Esophagus squamous epithelium (tissue), 5 donors: Measurements from ENCODE around the gene ELAVL2. TPM values are rescaled to one million over a fixed set of nuclear protein-coding genes. Genes with fewer than 3 reads are reported as not detected.

ENCODE experiments used
- DNase-seq: peaks from one replicate; lab custom pipeline; 2025; lab: John Stamatoyannopoulos, UW
- H3K27ac ChIP-seq, 4 donors: fragments of 200-600 bp; sonication (generic); one replicate each; pipeline ENCODE4 v1.5.1; 2016 to 2019; ENCODE audit warnings: mild to moderate bottlenecking in 1 of 4
- H3K27me3 ChIP-seq, 4 donors: fragments of 200-600 bp; sonication (generic); 1 replicate in 3 of 4; 2 replicates in 1 of 4; pipeline versions ENCODE4 v1.5.1 to v1.6.0; 2017 to 2021; ENCODE audit warnings: antibody characterized with exemption in 1 of 4
- H3K36me3 ChIP-seq, 3 donors: fragments of 200-600 bp; sonication (generic); one replicate each; pipeline ENCODE4 v1.5.1; 2016 to 2019
- H3K4me1 ChIP-seq, 3 donors: fragments of 200-600 bp; sonication (generic); one replicate each; pipeline ENCODE4 v1.5.1; 2017 to 2019
- H3K4me3 ChIP-seq, 4 donors: fragments of 200-600 bp; sonication (generic); 1 replicate in 3 of 4; 2 replicates in 1 of 4; pipeline ENCODE4 v1.5.1; 2016 to 2019; ENCODE audit warnings: mild to moderate bottlenecking in 2 of 4, moderate library complexity in 1 of 4
- H3K9me3 ChIP-seq, 3 donors: fragments of 200-600 bp; sonication (generic); one replicate each; pipeline ENCODE4 v1.5.1; 2016 to 2019
- CTCF ChIP-seq, 6 experiments: fragments of 450-650 bp in 4 of 6; fragments of 200-600 bp in 2 of 6; sonication (generic) in 2 of 6; IDR thresholded peaks; one replicate each; pipeline ENCODE4 v1.5.1; 2016 to 2019; ENCODE audit warnings: antibody characterized with exemption in 6 of 6, mild to moderate bottlenecking in 4 of 6, moderate library complexity in 4 of 6
- POLR2A ChIP-seq, 4 donors: fragments of 450-650 bp; IDR thresholded peaks; one replicate each; pipeline ENCODE4 v1.6.1; 2017; ENCODE audit warnings: antibody characterized with exemption in 4 of 4, mild to moderate bottlenecking in 4 of 4, moderate library complexity in 3 of 4
- WGBS, 2 donors: methylation state at CpG; one replicate each; pipeline ENCODE4 v1.1.5; 2018; 5-methylcytosine and 5-hydroxymethylcytosine counted together
- intact Hi-C: fragments of 100-400 bp; cut with DNase I; formaldehyde crosslinking; loops from one replicate; pipeline ENCODE4 v1.15.0; 2022
- total RNA-seq, 4 donors: library from RNA; depleted of rRNA; stranded (reverse); fragments of >200 nt; gene quantifications; one replicate each; pipeline ENCODE4 v1.1.0, GENCODE V29; 2016
- donor health status: DM: yes; HTN: yes; CAD: no.

Gene ELAVL2
- total RNA-seq, 4 donors from 2014 or later, result 0.29 to 0.97 (median 0.95) TPM; not detected in 1

- 35 to 39% methylated on average over 2 of the region's 2 CpGs for WGBS, 2 donors
- DNase-seq, result no peak
- intact Hi-C loops, result no loop called here
- Histone ChIP-seq H3K9me3 (no peaks in the 10 kb centered on the region), H3K36me3 (no peaks in the 10 kb centered on the region), H3K4me1 (no peaks in the 10 kb centered on the region), H3K27me3 (no peaks in the 10 kb centered on the region), H3K27ac (no peak overlapping the region), H3K4me3 (no peak overlapping the region)
- TF ChIP-seq POLR2A (IDR thresholded peaks at IDR 0.05) (no peak), CTCF (IDR thresholded peaks at IDR 0.05) (no peak)
These were observed 22.8 kb downstream of the ELAVL2 start for GRCh38 chr9:23803216-23803615.

- no peak overlapping the region for H3K27ac ChIP-seq
- H3K27me3 ChIP-seq, result no peaks in the 10 kb centered on the region
- H3K4me1 ChIP-seq, result no peaks in the 10 kb centered on the region
- DNase-seq, result no peak
- no peaks in the 10 kb centered on the region for H3K9me3 ChIP-seq
- WGBS, 2 donors, result 91% methylated on average over 2 of the region's 2 CpGs
- no peaks in the 10 kb centered on the region for H3K36me3 ChIP-seq
- intact Hi-C loops, result no loop called here
- H3K4me3 ChIP-seq, result no peak overlapping the region
- TF ChIP-seq POLR2A (IDR thresholded peaks at IDR 0.05), result no peak
- TF ChIP-seq CTCF (IDR thresholded peaks at IDR 0.05), result no peak
These were observed 24.5 kb downstream of the ELAVL2 start for GRCh38 chr9:23801523-23801922.

- TF ChIP-seq CTCF (IDR thresholded peaks at IDR 0.05) (no peak), POLR2A (IDR thresholded peaks at IDR 0.05) (no peak)
These were observed 26.5 kb downstream of the ELAVL2 start for GRCh38 chr9:23799521-23799920.

GRCh38 chr9:23798325-23798724 is 27.7 kb downstream of the ELAVL2 start:
- intact Hi-C loops, result no loop called here
- H3K27ac ChIP-seq, result no peak overlapping the region
- H3K9me3 ChIP-seq, result no peaks in the 10 kb centered on the region
- 73 to 82% methylated on average over 4 of the region's 4 CpGs for WGBS, 2 donors
- H3K36me3 ChIP-seq, result no peaks in the 10 kb centered on the region
- no peaks in the 10 kb centered on the region for H3K4me1 ChIP-seq
- H3K27me3 ChIP-seq, result no peaks in the 10 kb centered on the region
- TF ChIP-seq POLR2A (IDR thresholded peaks at IDR 0.05), result no peak
- TF ChIP-seq CTCF (IDR thresholded peaks at IDR 0.05), result no peak
- no peak overlapping the region for H3K4me3 ChIP-seq
- DNase-seq, result no peak

More at GRCh38 chr9:23799521-23799920, 26.5 kb downstream of the ELAVL2 start:
- no peak overlapping the region for H3K4me3 ChIP-seq
- H3K4me1 ChIP-seq, result no peaks in the 10 kb centered on the region
- intact Hi-C loops, result no loop called here
- no peaks in the 10 kb centered on the region for H3K27me3 ChIP-seq
- H3K27ac ChIP-seq, result no peak overlapping the region
- DNase-seq, result no peak
- no peaks in the 10 kb centered on the region for H3K9me3 ChIP-seq
- H3K36me3 ChIP-seq, result no peaks in the 10 kb centered on the region

- Histone ChIP-seq H3K4me1 (no peaks in the 10 kb centered on the region), H3K27ac (no peak overlapping the region), H3K9me3 (no peaks in the 10 kb centered on the region), H3K27me3 (no peaks in the 10 kb centered on the region), H3K4me3 (no peak overlapping the region), H3K36me3 (no peaks in the 10 kb centered on the region)
- no peak for DNase-seq
- TF ChIP-seq CTCF (IDR thresholded peaks at IDR 0.05) (no peak), POLR2A (IDR thresholded peaks at IDR 0.05) (no peak)
- WGBS, 2 donors, result 78 to 84% methylated on average over 3 of the region's 3 CpGs
- intact Hi-C loops, result no loop called here
These were observed 29.8 kb downstream of the ELAVL2 start for GRCh38 chr9:23796209-23796608.
